Muscle of leg (tissue), 11 donors: ENCODE data around the gene BCKDHB. TPM values are rescaled to one million over a fixed set of nuclear protein-coding genes. Genes with fewer than 3 reads are reported as not detected.
A peak's percentile ranks its signal among the peaks of the same experiment; 100 is the strongest.
"Not testable (repeated sequence)": the region's sequence is repeated elsewhere in the genome, so short reads cannot be mapped to it uniquely, and the experiment has no call there.

Experiments
- DNase-seq: peaks from one replicate; pipeline ENCODE4 v3.0.0; 2013
- H3K27ac ChIP-seq: one replicate; pipeline ENCODE4 v1.5.1; 2013; ENCODE audit warnings: mild to moderate bottlenecking, low read length, control low read depth
- H3K27me3 ChIP-seq: one replicate; pipeline ENCODE4 v1.6.1; 2013; ENCODE audit warnings: low read length; ENCODE audit not compliant: control insufficient read depth, insufficient read depth
- H3K36me3 ChIP-seq: one replicate; pipeline ENCODE4 v1.6.1; 2013; ENCODE audit warnings: low read length; ENCODE audit not compliant: control insufficient read depth, insufficient read depth
- H3K4me1 ChIP-seq: one replicate; pipeline ENCODE4 v1.6.1; 2013; ENCODE audit warnings: low read length; ENCODE audit not compliant: control insufficient read depth, insufficient read depth
- H3K4me3 ChIP-seq: one replicate; pipeline ENCODE4 v1.5.1; 2013; ENCODE audit warnings: low read length, control low read depth
- H3K9me3 ChIP-seq: replicated peaks from 2 replicates; pipeline ENCODE4 v1.6.1; 2013; ENCODE audit warnings: low read depth, low read length; ENCODE audit not compliant: control insufficient read depth
- WGBS: methylation state at CpG from one replicate; pipeline ENCODE4 v1.1.5; 2013; ENCODE audit warnings: missing lambda C conversion rate; ENCODE audit not compliant: insufficient coverage; 5-methylcytosine and 5-hydroxymethylcytosine counted together
- polyA plus RNA-seq, 8 donors: library from polyadenylated mRNA; unstranded; fragments of 120-200 nt; gene quantifications; one replicate each; pipeline versions ENCODE4 v1.2.1 to v1.2.3, GENCODE V29; 2013; ENCODE audit warnings: inconsistent platforms in 1 of 8, low replicate concordance in 1 of 8; ENCODE audit not compliant: insufficient read length in 8 of 8, insufficient read depth in 1 of 8
- total RNA-seq: library from RNA; stranded (reverse); fragments of 120-200 nt; gene quantifications from one replicate; pipeline ENCODE4 v1.2.4, GENCODE V29; 2013

BCKDHB gene
- total and polyA plus RNA-seq, 9 donors = 11.7 to 26.4 (median 20.8) TPM

- no peak for DNase-seq
- no peaks in the 10 kb centered on the region for H3K4me1 ChIP-seq
Observed at GRCh38 chr6:80098392-80098791, 8.1 kb upstream of the BCKDHB start.

GRCh38 chr6:80104520-80104919 lies 2.0 kb upstream of the BCKDHB start:
- Histone ChIP-seq H3K4me1 (peaks cover 4% of the 10 kb centered on the region), H3K27me3 (no peaks in the 10 kb centered on the region), H3K9me3 (no peaks in the 10 kb centered on the region), H3K4me3 (no peak overlapping the region), H3K27ac (no peak overlapping the region), H3K36me3 (no peaks in the 10 kb centered on the region)
- DNase-seq = no peak

More at GRCh38 chr6:80098392-80098791, 8.1 kb upstream of the BCKDHB start:
- Histone ChIP-seq H3K9me3 (no peaks in the 10 kb centered on the region), H3K27ac (no peak overlapping the region), H3K27me3 (no peaks in the 10 kb centered on the region), H3K36me3 (no peaks in the 10 kb centered on the region), H3K4me3 (no peak overlapping the region)

- Histone ChIP-seq H3K4me1 (peaks cover 4% of the 10 kb centered on the region), H3K4me3 (peak overlapping the region; percentile 40), H3K36me3 (no peaks in the 10 kb centered on the region), H3K27ac (peak overlapping the region; percentile 73), H3K27me3 (no peaks in the 10 kb centered on the region), H3K9me3 (no peaks in the 10 kb centered on the region)
- 0% methylated on average over 3 of the region's 6 CpGs for WGBS
- DNase-seq = no peak
Observed at GRCh38 chr6:80105972-80106417, 476 bp upstream of the BCKDHB start.

- H3K4me1 ChIP-seq, H3K36me3 ChIP-seq, H3K4me3 ChIP-seq, H3K27ac ChIP-seq, DNase-seq, H3K27me3 ChIP-seq, H3K9me3 ChIP-seq: not testable (repeated sequence)
- no CpG with 5 or more reads among the region's 3 CpGs for WGBS
Observed at GRCh38 chr6:80122576-80122975, 16.1 kb downstream of the BCKDHB start.

- Histone ChIP-seq H3K4me3 (no peak overlapping the region), H3K9me3 (no peaks in the 10 kb centered on the region), H3K27me3 (no peaks in the 10 kb centered on the region), H3K27ac (no peak overlapping the region), H3K4me1 (no peaks in the 10 kb centered on the region), H3K36me3 (peaks cover 7% of the 10 kb centered on the region)
- 83% methylated on average over 2 of the region's 5 CpGs for WGBS
- peak; percentile 36 for DNase-seq
Observed at GRCh38 chr6:80126657-80127345, 20.3 kb downstream of the BCKDHB start.

- H3K4me3 ChIP-seq = no peak overlapping the region
- H3K27ac ChIP-seq = no peak overlapping the region
- H3K27me3 ChIP-seq = no peaks in the 10 kb centered on the region
- DNase-seq = no peak
- H3K4me1 ChIP-seq = no peaks in the 10 kb centered on the region
- peaks cover 10% of the 10 kb centered on the region for H3K36me3 ChIP-seq
- no peaks in the 10 kb centered on the region for H3K9me3 ChIP-seq
- WGBS = 100% methylated on average over 1 of the region's 3 CpGs
Observed at GRCh38 chr6:80129485-80129884, 23.0 kb downstream of the BCKDHB start.

GRCh38 chr6:80133020-80133419 lies 26.5 kb downstream of the BCKDHB start:
- no peaks in the 10 kb centered on the region for H3K4me1 ChIP-seq
- no peaks in the 10 kb centered on the region for H3K9me3 ChIP-seq
- no peak overlapping the region for H3K27ac ChIP-seq
- H3K4me3 ChIP-seq = no peak overlapping the region
- peaks cover 10% of the 10 kb centered on the region for H3K36me3 ChIP-seq
- peak; percentile 84 for DNase-seq
- H3K27me3 ChIP-seq = no peaks in the 10 kb centered on the region
- no CpG with 5 or more reads among the region's 4 CpGs for WGBS

- H3K4me3 ChIP-seq = no peak overlapping the region
- no peak for DNase-seq
- H3K4me1 ChIP-seq = no peaks in the 10 kb centered on the region
- peaks cover 6% of the 10 kb centered on the region for H3K36me3 ChIP-seq
- H3K27ac ChIP-seq = no peak overlapping the region
- no peaks in the 10 kb centered on the region for H3K27me3 ChIP-seq
- no peaks in the 10 kb centered on the region for H3K9me3 ChIP-seq
- no CpG with 5 or more reads among the region's 1 CpG for WGBS
Observed at GRCh38 chr6:80134065-80134464, 27.6 kb downstream of the BCKDHB start.

- H3K4me3 ChIP-seq = no peak overlapping the region
- no CpG with 5 or more reads among the region's 1 CpG for WGBS
- DNase-seq = peak; percentile 29
- H3K27me3 ChIP-seq = no peaks in the 10 kb centered on the region
- peaks cover 3% of the 10 kb centered on the region for H3K4me1 ChIP-seq
- no peaks in the 10 kb centered on the region for H3K9me3 ChIP-seq
- peaks cover 2% of the 10 kb centered on the region for H3K36me3 ChIP-seq
- H3K27ac ChIP-seq = no peak overlapping the region
Observed at GRCh38 chr6:80142586-80142985, 36.1 kb downstream of the BCKDHB start.

GRCh38 chr6:80143419-80143937 lies 37.0 kb downstream of the BCKDHB start:
- H3K9me3 ChIP-seq = no peaks in the 10 kb centered on the region
- no peak overlapping the region for H3K27ac ChIP-seq
- peaks cover 2% of the 10 kb centered on the region for H3K36me3 ChIP-seq
- H3K4me3 ChIP-seq = no peak overlapping the region
- no peaks in the 10 kb centered on the region for H3K27me3 ChIP-seq
- DNase-seq = peak; percentile 77
- 20% methylated on average over 2 of the region's 3 CpGs for WGBS
- H3K4me1 ChIP-seq = peaks cover 3% of the 10 kb centered on the region
